HT-29 (cell line): ENCODE measurements around the gene RBL2. TPM values are rescaled to one million over a fixed set of nuclear protein-coding genes. Genes with fewer than 3 reads are reported as not detected.
"Not testable (repeated sequence)": the region's sequence is repeated elsewhere in the genome, so short reads cannot be mapped to it uniquely, and the experiment has no call there.

Experiments
- DNase-seq: peaks from one replicate; pipeline ENCODE4 v3.0.0-alpha.2; 2015; ENCODE audit warnings: low spot score
- small RNA-seq: library from RNA; depleted of rRNA; stranded (forward); fragments of <200 nt; gene quantifications from one replicate; pipeline ENCODE3, GENCODE V24; 2014
- total RNA-seq: library from RNA; depleted of rRNA; stranded (reverse); fragments of >200 nt; shearing (Covaris generic); gene quantifications from 2 replicates; pipeline ENCODE4 v1.2.3, GENCODE V29; 2014; rRNA removed

Gene RBL2
- total RNA-seq, 1 experiment from 2014 or later = 23.2 TPM

DNA sequence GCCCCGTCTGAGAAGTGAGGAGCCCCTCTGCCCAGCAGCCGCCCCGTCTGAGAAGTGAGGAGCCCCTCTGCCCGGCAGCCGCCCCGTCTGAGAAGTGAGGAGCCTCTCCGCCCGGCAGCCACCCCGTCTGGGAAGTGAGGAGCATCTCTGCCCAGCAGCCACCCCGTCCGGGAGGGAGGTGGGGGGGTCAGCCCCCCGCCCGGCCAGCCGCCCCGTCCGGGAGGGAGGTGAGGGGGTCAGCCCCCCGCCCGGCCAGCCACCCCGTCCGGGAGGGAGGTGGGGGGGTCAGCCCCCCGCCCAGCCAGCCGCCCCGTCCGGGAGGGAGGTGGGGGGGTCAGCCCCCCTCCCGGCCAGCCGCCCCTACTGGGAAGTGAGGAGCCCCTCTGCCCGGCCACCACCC lies 105.1 kb downstream of the RBL2 start:
- DNase-seq = not testable (repeated sequence)

DNA sequence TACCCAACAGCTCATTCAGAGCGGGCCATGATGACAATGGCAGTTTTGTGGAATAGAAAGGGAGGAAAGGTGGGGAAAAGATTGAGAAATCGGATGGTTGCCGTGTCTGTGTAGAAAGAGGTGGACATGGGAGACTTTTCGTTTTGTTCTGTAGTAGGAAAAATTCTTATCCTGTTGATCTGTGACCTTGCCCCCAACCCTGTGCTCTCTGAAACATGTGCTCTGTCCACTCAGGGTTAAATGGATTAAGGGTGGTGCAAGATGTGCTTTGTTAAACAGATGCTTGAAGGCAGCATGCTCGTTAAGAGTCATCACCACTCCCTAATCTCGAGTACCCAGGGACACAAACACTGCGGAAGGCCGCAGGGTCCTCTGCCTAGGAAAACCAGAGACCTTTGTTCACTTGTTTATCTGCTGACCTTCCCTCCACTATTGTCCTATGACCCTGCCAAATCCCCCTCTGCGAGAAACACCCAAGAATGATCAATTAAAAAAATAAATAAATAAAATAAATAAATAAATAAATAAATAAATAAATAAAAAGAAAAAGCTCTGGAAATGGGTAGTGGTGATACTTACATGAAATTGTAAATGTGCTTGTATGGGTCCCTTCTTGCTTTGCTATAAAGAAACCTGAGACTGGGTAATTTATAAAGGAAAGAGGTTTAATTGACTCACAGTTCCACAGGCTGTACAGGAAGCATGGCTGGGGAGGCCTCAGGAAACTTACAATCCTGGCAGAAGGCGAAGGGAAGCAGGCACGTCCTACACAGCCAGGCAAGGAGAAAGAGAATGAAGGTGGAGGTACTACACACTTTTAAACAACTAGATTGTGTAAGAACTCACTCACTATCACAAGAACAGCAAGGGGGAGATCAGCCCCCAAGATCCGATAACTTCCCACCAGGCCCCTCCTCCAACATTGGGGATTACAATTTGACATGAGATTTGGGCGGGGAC lies 105.8 kb downstream of the RBL2 start:
- not testable (repeated sequence) for DNase-seq

Small RNAs within 50 kb of the gene (small RNA-seq; reads per million reads assigned to genes)
- not detected for gene RNU6-1153P

Other genes starting within 250 kb of the RBL2 start
- gene AKTIP, start 68.7 kb downstream of the RBL2 start, total RNA-seq = 15.7 and 21.4 TPM in 2 replicates